G401 (cell line): ENCODE measurements around the gene CHD9. TPM values are rescaled to one million over a fixed set of nuclear protein-coding genes. Genes with fewer than 3 reads are reported as not detected.

Experiments used
- DNase-seq: peaks from one replicate; pipeline ENCODE4 v3.0.0-alpha.2; 2015; ENCODE audit warnings: low spot score
- in situ Hi-C: cut with HindIII; loops from 2 replicates; pipeline ENCODE4 v1.10.0; 2016; ENCODE audit warnings: low sequenced_read_pairs, mixed read lengths
- total RNA-seq: library from RNA; depleted of rRNA; stranded (reverse); fragments of >200 nt; shearing (Covaris generic); gene quantifications from 2 replicates; pipeline ENCODE4 v1.2.3, GENCODE V29; 2014; rRNA removed

Gene CHD9
- total RNA-seq, 1 experiment from 2014 or later, result 31.1 TPM

- in situ Hi-C loops, result no loop called here
- no peak for DNase-seq
Observed at GRCh38 chr16:53374800-53375199, 320.0 kb downstream of the CHD9 start.

GRCh38 chr16:53378138-53378537 is 323.3 kb downstream of the CHD9 start:
- in situ Hi-C loops, result no loop called here
- no peak for DNase-seq

Other genes starting within 250 kb of the CHD9 start
- 43.5 and 58.1 TPM in 2 replicates for gene CHD9NB, start 2.1 kb upstream of the CHD9 start, total RNA-seq